Activated naive CD4-positive, alpha-beta T cell treated with anti-CD3 and anti-CD28 coated beads, Interleukin-2, amount 50 U/mL, for 72 hours (primary cell): Measurements from ENCODE around the gene CDC73. TPM values are rescaled to one million over a fixed set of nuclear protein-coding genes. Genes with fewer than 3 reads are reported as not detected.

Experiments used
- ATAC-seq, 2 donors: fragments of 150-1000 bp; cut with Tn5 transposase; 2 replicates each; pipeline ENCODE4 v1.10.0; 2021; ENCODE audit warnings: mild to moderate bottlenecking in 2 of 2, moderate library complexity in 2 of 2
- DNase-seq, 2 donors: peaks; one replicate each; pipeline ENCODE4 v3.0.0; 2021 to 2022; ENCODE audit warnings: low spot score in 2 of 2
- H3K27ac Mint-ChIP-seq, 2 donors: one replicate each; pipeline ENCODE4 v1.8.0; 2022; ENCODE audit warnings: mild to moderate bottlenecking in 2 of 2, mixed read lengths in 2 of 2
- H3K36me3 Mint-ChIP-seq, 2 donors: one replicate each; pipeline ENCODE4 v1.8.0; 2022; ENCODE audit warnings: mixed read lengths in 2 of 2
- H3K9me3 Mint-ChIP-seq, 2 donors: one replicate each; pipeline ENCODE4 v1.8.0; 2022; ENCODE audit warnings: mixed read lengths in 2 of 2
- total RNA-seq, 2 donors: library from RNA; stranded (reverse); gene quantifications; one replicate each; pipeline ENCODE4 v1.2.3, GENCODE V29; 2022

Gene CDC73
- total RNA-seq, 2 donors from 2014 or later, result 36.0 to 56.4 TPM

- H3K27ac Mint-ChIP-seq, result no peak overlapping the region
- H3K9me3 Mint-ChIP-seq, result no peaks in the 10 kb centered on the region
- peaks cover 8 to 12% of the 10 kb centered on the region in 2 donors for H3K36me3 Mint-ChIP-seq
- ATAC-seq (no peak), DNase-seq (no peak)
These were observed 20.6 kb downstream of the CDC73 start for GRCh38 chr1:193142409-193142808.

GRCh38 chr1:193143285-193143684, 21.5 kb downstream of the CDC73 start:
- Mint-ChIP-seq H3K27ac (no peak overlapping the region), H3K9me3 (no peaks in the 10 kb centered on the region), H3K36me3 (peaks cover 8 to 12% of the 10 kb centered on the region in 2 donors)
- ATAC-seq, result no peak
- DNase-seq, result no peak

- peaks cover 5 to 8% of the 10 kb centered on the region in 2 donors for H3K36me3 Mint-ChIP-seq
- DNase-seq (no peak), ATAC-seq (no peak)
- no peak overlapping the region for H3K27ac Mint-ChIP-seq
- H3K9me3 Mint-ChIP-seq, result no peaks in the 10 kb centered on the region
These were observed 22.6 kb downstream of the CDC73 start for GRCh38 chr1:193144361-193144938.

- Mint-ChIP-seq H3K9me3 (no peaks in the 10 kb centered on the region), H3K27ac (no peak overlapping the region), H3K36me3 (peaks cover 0 to 2% of the 10 kb centered on the region in 2 donors)
- ATAC-seq (no peak), DNase-seq (no peak)
These were observed 23.2 kb downstream of the CDC73 start for GRCh38 chr1:193144999-193145398.

- Mint-ChIP-seq H3K36me3 (peaks cover 5 to 13% of the 10 kb centered on the region in 2 donors), H3K9me3 (no peaks in the 10 kb centered on the region), H3K27ac (peak overlapping the region in 1 of 2 donors; percentile 56)
- DNase-seq (no peak), ATAC-seq (no peak)
These were observed 34.4 kb downstream of the CDC73 start for GRCh38 chr1:193156117-193156821.

GRCh38 chr1:193156822-193157142, 35.0 kb downstream of the CDC73 start:
- Mint-ChIP-seq H3K36me3 (peaks cover 5 to 13% of the 10 kb centered on the region in 2 donors), H3K27ac (peak overlapping the region in 1 of 2 donors; percentile 56), H3K9me3 (no peaks in the 10 kb centered on the region)
- DNase-seq, result no peak
- ATAC-seq, result no peak

- Mint-ChIP-seq H3K27ac (no peak overlapping the region), H3K36me3 (peaks cover 5 to 11% of the 10 kb centered on the region in 2 donors), H3K9me3 (no peaks in the 10 kb centered on the region)
- DNase-seq (no peak), ATAC-seq (no peak)
These were observed 35.5 kb downstream of the CDC73 start for GRCh38 chr1:193157360-193157759.

- Mint-ChIP-seq H3K36me3 (peaks cover 0 to 12% of the 10 kb centered on the region in 2 donors), H3K9me3 (no peaks in the 10 kb centered on the region), H3K27ac (no peak overlapping the region)
- ATAC-seq, result no peak
- no peak for DNase-seq
These were observed 54.3 kb downstream of the CDC73 start for GRCh38 chr1:193176113-193176512.

GRCh38 chr1:193176788-193177187, 55.0 kb downstream of the CDC73 start:
- H3K36me3 Mint-ChIP-seq, result peaks cover 0 to 12% of the 10 kb centered on the region in 2 donors
- ATAC-seq, result no peak
- no peak overlapping the region for H3K27ac Mint-ChIP-seq
- H3K9me3 Mint-ChIP-seq, result no peaks in the 10 kb centered on the region
- no peak for DNase-seq

- DNase-seq (no peak), ATAC-seq (no peak)
- no peak overlapping the region for H3K27ac Mint-ChIP-seq
- H3K9me3 Mint-ChIP-seq, result no peaks in the 10 kb centered on the region
- H3K36me3 Mint-ChIP-seq, result peaks cover 0 to 12% of the 10 kb centered on the region in 2 donors
These were observed 57.3 kb downstream of the CDC73 start for GRCh38 chr1:193179094-193179493.

- Mint-ChIP-seq H3K27ac (no peak overlapping the region), H3K9me3 (no peaks in the 10 kb centered on the region), H3K36me3 (peaks cover 0 to 5% of the 10 kb centered on the region in 2 donors)
- ATAC-seq (no peak), DNase-seq (no peak)
These were observed 59.7 kb downstream of the CDC73 start for GRCh38 chr1:193181536-193181935.

GRCh38 chr1:193181985-193182384, 60.2 kb downstream of the CDC73 start:
- ATAC-seq (no peak), DNase-seq (no peak)
- Mint-ChIP-seq H3K27ac (no peak overlapping the region), H3K9me3 (no peaks in the 10 kb centered on the region), H3K36me3 (peaks cover 0 to 5% of the 10 kb centered on the region in 2 donors)

- Mint-ChIP-seq H3K9me3 (no peaks in the 10 kb centered on the region), H3K36me3 (no peaks in the 10 kb centered on the region), H3K27ac (no peak overlapping the region)
- no peak for ATAC-seq
- peak in 1 of 2 donors; percentile 16 for DNase-seq
These were observed 61.3 kb downstream of the CDC73 start for GRCh38 chr1:193183019-193183627.

GRCh38 chr1:193184776-193185175, 62.9 kb downstream of the CDC73 start:
- Mint-ChIP-seq H3K27ac (no peak overlapping the region), H3K36me3 (no peaks in the 10 kb centered on the region), H3K9me3 (no peaks in the 10 kb centered on the region)
- ATAC-seq (no peak), DNase-seq (no peak)

- H3K9me3 Mint-ChIP-seq, result no peaks in the 10 kb centered on the region
- H3K27ac Mint-ChIP-seq, result no peak overlapping the region
- ATAC-seq (no peak), DNase-seq (no peak)
- peaks cover 0 to under 1% of the 10 kb centered on the region in 2 donors for H3K36me3 Mint-ChIP-seq
These were observed 63.4 kb downstream of the CDC73 start for GRCh38 chr1:193185211-193185610.

- no peak for DNase-seq
- ATAC-seq, result peak in 1 of 2 donors; percentile 36
- Mint-ChIP-seq H3K9me3 (peaks cover 0 to 4% of the 10 kb centered on the region in 2 donors), H3K27ac (peak within 1 kb of the TSS in 1 of 2 donors; percentile 6), H3K36me3 (peaks cover 0 to 7% of the 10 kb centered on the region in 2 donors)
These were observed 64.3 kb downstream of the CDC73 start, which contains the start of gene B3GALT2 for GRCh38 chr1:193185901-193186731. B3GALT2 (minus strand) TSS chr1:193186613; CDS start chr1:193181562, 5,051 bp downstream.

- ATAC-seq, result no peak
- DNase-seq, result no peak
- peaks cover 0 to 4% of the 10 kb centered on the region in 2 donors for H3K9me3 Mint-ChIP-seq
- H3K36me3 Mint-ChIP-seq, result peaks cover 0 to 9% of the 10 kb centered on the region in 2 donors
- H3K27ac Mint-ChIP-seq, result no peak overlapping the region
These were observed 65.3 kb downstream of the CDC73 start for GRCh38 chr1:193187114-193187513.
